Pons (tissue), 1 donor: ENCODE data around the gene EIF5.

Experiments used
- DNase-seq: peaks from one replicate; pipeline ENCODE4 v3.0.0-alpha.2; 2016; ENCODE audit warnings: low spot score

EIF5 gene

GRCh38 chr14:103310576-103311095, 23.4 kb upstream of the EIF5 start:
- DNase-seq = no peak

- DNase-seq = peak; percentile 30
Measured at GRCh38 chr14:103311171-103311997, 22.7 kb upstream of the EIF5 start.

- DNase-seq = no peak
Measured at GRCh38 chr14:103312006-103312635, 21.9 kb upstream of the EIF5 start.

- peak; percentile 69 for DNase-seq
Measured at GRCh38 chr14:103313704-103314103, 20.3 kb upstream of the EIF5 start.

GRCh38 chr14:103314496-103315277, 19.4 kb upstream of the EIF5 start:
- DNase-seq = no peak

GRCh38 chr14:103315351-103315911, 18.6 kb upstream of the EIF5 start:
- no peak for DNase-seq

- no peak for DNase-seq
Measured at GRCh38 chr14:103315941-103316340, 18.1 kb upstream of the EIF5 start.

GRCh38 chr14:103316721-103317121, 17.3 kb upstream of the EIF5 start:
- DNase-seq = no peak

- DNase-seq = no peak
Measured at GRCh38 chr14:103317251-103317650, 16.8 kb upstream of the EIF5 start.

GRCh38 chr14:103317976-103318580, 16.0 kb upstream of the EIF5 start:
- no peak for DNase-seq

- no peak for DNase-seq
Measured at GRCh38 chr14:103318750-103319419, 15.2 kb upstream of the EIF5 start.

GRCh38 chr14:103319422-103319821, 14.6 kb upstream of the EIF5 start:
- DNase-seq = no peak

GRCh38 chr14:103326078-103326477, 8.0 kb upstream of the EIF5 start:
- peak; percentile 88 for DNase-seq

GRCh38 chr14:103328941-103329340, 5.1 kb upstream of the EIF5 start:
- DNase-seq = no peak

- peak; percentile 58 for DNase-seq
Measured at GRCh38 chr14:103329401-103330347, 4.4 kb upstream of the EIF5 start.

- DNase-seq = no peak
Measured at GRCh38 chr14:103330536-103330935, 3.5 kb upstream of the EIF5 start.

GRCh38 chr14:103332143-103332919, 1.7 kb upstream of the EIF5 start:
- DNase-seq = no peak

- DNase-seq = peak; percentile 43
Measured at GRCh38 chr14:103334644-103335622, 896 bp downstream of the EIF5 start.
